ENCODE measurements around the gene ADGRL1. TPM values are rescaled to one million over a fixed set of nuclear protein-coding genes. Genes with fewer than 3 reads are reported as not detected.

ADGRL1 gene
- total and polyA plus RNA-seq, 11 donors: 10.1 to 29.4 (median 14.1) TPM

GRCh38 chr19:14117668-14118164 is 88.3 kb downstream of the ADGRL1 start, which contains the start of gene PRKACA:
Gene PRKACA (minus strand): TSS chr19:14117762. CDS start chr19:14117547, 215 bp downstream.
- Histone ChIP-seq H3K27ac (peak within 1 kb of the TSS; percentile 93 to 100 (median 99)), H3K27me3 (no peaks in the 10 kb centered on the region), H3K4me1 (peaks cover 27 to 67% (median 58%) of the 10 kb centered on the region in 12 donors), H3K36me3 (no peaks in the 10 kb centered on the region), H3K4me3 (peak within 1 kb of the TSS; percentile 52 to 98 (median 92)), H3K9me3 (no peaks in the 10 kb centered on the region)
- intact Hi-C loops (cut with DNase I): loop anchor here in 5 of 10 donors (1.0 to 5.0 kb wide), 3 partner anchors 19 to 45 kb away; partner anchors contain the start of genes MISP3 (in 2 of the 5) and ASF1B (in 1 of the 5)
- ATAC-seq: peak; percentile 87 to 94 (median 92)
- TF ChIP-seq POLR2A (IDR thresholded peaks at IDR 0.05) (peak in 1 of 2 donors; percentile 72), CTCF (IDR thresholded peaks at IDR 0.05) (no peak)
- WGBS, 4 donors: 0% methylated on average over 31 to 67 of the region's 67 CpGs
- DNase-seq: peak; percentile 99 to 100 (median 100)

- H3K4me1 ChIP-seq: peaks cover 32 to 73% (median 65%) of the 10 kb centered on the region in 12 donors
- intact Hi-C loops (cut with DNase I): loop anchor here in 5 of 10 donors (5.0 kb wide), 2 partner anchors 35 to 45 kb away; partner anchors contain the start of gene MISP3 (in 2 of the 5)
Measured at GRCh38 chr19:14116918-14117578, 88.9 kb downstream of the ADGRL1 start.

GRCh38 chr19:14116525-14116917 is 89.4 kb downstream of the ADGRL1 start:
- H3K4me3 ChIP-seq: peak overlapping the region; percentile 52 to 98 (median 92)
- DNase-seq (peak in 1 of 5 donors; percentile 32), ATAC-seq (no peak)
- 2 to 7% (median 5%) methylated on average over 4 to 6 of the region's 6 CpGs for WGBS, 4 donors
- H3K36me3 ChIP-seq: no peaks in the 10 kb centered on the region
- H3K4me1 ChIP-seq: peaks cover 35 to 78% (median 70%) of the 10 kb centered on the region in 12 donors
- no peaks in the 10 kb centered on the region for H3K27me3 ChIP-seq
- intact Hi-C loops (cut with DNase I): loop anchor here in 5 of 10 donors (5.0 kb wide), 2 partner anchors 34 to 44 kb away; partner anchors contain the start of gene MISP3 (in 2 of the 5)
- no peaks in the 10 kb centered on the region for H3K9me3 ChIP-seq
- TF ChIP-seq POLR2A (IDR thresholded peaks at IDR 0.05): no peak
- no peak for TF ChIP-seq CTCF (IDR thresholded peaks at IDR 0.05)
- peak overlapping the region; percentile 63 to 98 (median 94) for H3K27ac ChIP-seq

More at GRCh38 chr19:14116918-14117578, 88.9 kb downstream of the ADGRL1 start:
- peak overlapping the region; percentile 63 to 98 (median 94) for H3K27ac ChIP-seq
- no peak for TF ChIP-seq POLR2A (IDR thresholded peaks at IDR 0.05)
- no peak for TF ChIP-seq CTCF (IDR thresholded peaks at IDR 0.05)
- H3K4me3 ChIP-seq: peak overlapping the region; percentile 52 to 98 (median 92)
- no peaks in the 10 kb centered on the region for H3K27me3 ChIP-seq
- peak; percentile 49 to 71 (median 54) for DNase-seq
- peak in 1 of 4 donors; percentile 0 for ATAC-seq
- no peaks in the 10 kb centered on the region for H3K9me3 ChIP-seq
- H3K36me3 ChIP-seq: no peaks in the 10 kb centered on the region
- 0 to 1% (median 0%) methylated on average over 8 to 33 of the region's 33 CpGs for WGBS, 4 donors

- H3K4me1 ChIP-seq: peaks cover 35 to 85% (median 74%) of the 10 kb centered on the region in 12 donors
- peak overlapping the region in 10 of 12 donors; percentile 86 to 98 (median 92) for H3K4me3 ChIP-seq
- H3K27me3 ChIP-seq: no peaks in the 10 kb centered on the region
- H3K27ac ChIP-seq: peak overlapping the region in 11 of 12 donors; percentile 80 to 98 (median 95)
- ATAC-seq (no peak), DNase-seq (peak in 1 of 5 donors; percentile 32)
- intact Hi-C loops (cut with DNase I): loop anchor here in 5 of 10 donors (5.0 kb wide), 2 partner anchors 33 to 43 kb away; partner anchors contain the start of gene MISP3 (in 2 of the 5)
- H3K9me3 ChIP-seq: no peaks in the 10 kb centered on the region
- TF ChIP-seq CTCF (IDR thresholded peaks at IDR 0.05): no peak
- no peak for TF ChIP-seq POLR2A (IDR thresholded peaks at IDR 0.05)
- peaks cover 0 to 2% (median 0%) of the 10 kb centered on the region in 9 donors for H3K36me3 ChIP-seq
- 39 to 56% (median 54%) methylated on average over 5 of the region's 5 CpGs for WGBS, 4 donors
Measured at GRCh38 chr19:14115756-14116155, 90.2 kb downstream of the ADGRL1 start.

Measured in heart left ventricle (tissue), 16 donors.